Heart right ventricle (tissue), 16 donors: ENCODE results near the gene FAM163B. TPM values are rescaled to one million over a fixed set of nuclear protein-coding genes. Genes with fewer than 3 reads are reported as not detected.

Experiments
- ATAC-seq, 8 donors: fragments of 200-7000 bp; cut with Tn5 transposase; one replicate each; pipeline ENCODE4 v1.9.1; 2020; ENCODE audit warnings: mild to moderate bottlenecking in 8 of 8, moderate library complexity in 8 of 8, moderate number of reproducible peaks in 1 of 8
- DNase-seq, 2 donors: peaks; one replicate each; pipeline ENCODE4 v3.0.0-alpha.2; 2020
- H3K27ac ChIP-seq, 10 donors: fragments of 200-600 bp; sonication (generic) in 2 of 10; one replicate each; pipeline versions ENCODE4 v1.5.0 to v1.8.0; 2020 to 2022; ENCODE audit warnings: mild to moderate bottlenecking in 3 of 10
- H3K27me3 ChIP-seq, 7 donors: fragments of 200-600 bp; one replicate each; pipeline ENCODE4 v1.8.0; 2021 to 2022; ENCODE audit warnings: mild to moderate bottlenecking in 2 of 7
- H3K36me3 ChIP-seq, 9 donors: fragments of 200-600 bp; sonication (generic) in 1 of 9; one replicate each; pipeline versions ENCODE4 v1.5.0 to v1.8.0; 2020 to 2022; ENCODE audit warnings: mild to moderate bottlenecking in 2 of 9
- H3K4me1 ChIP-seq, 9 donors: fragments of 200-600 bp; sonication (generic) in 1 of 9; one replicate each; pipeline versions ENCODE4 v1.5.0 to v1.8.0; 2020 to 2022; ENCODE audit warnings: mild to moderate bottlenecking in 4 of 9
- H3K4me3 ChIP-seq, 10 donors: fragments of 200-600 bp; sonication (generic) in 2 of 10; one replicate each; pipeline versions ENCODE4 v1.5.0 to v1.8.0; 2020 to 2022; ENCODE audit warnings: mild to moderate bottlenecking in 7 of 10, moderate library complexity in 2 of 10
- H3K9me3 ChIP-seq, 11 donors: fragments of 200-600 bp in 10 of 11; sonication (generic) in 2 of 11; one replicate each; pipeline versions ENCODE4 v1.5.0 to v1.8.0; 2013 to 2022; ENCODE audit warnings: mild to moderate bottlenecking in 2 of 11, control low read depth in 1 of 11, moderate library complexity in 1 of 11
- CTCF ChIP-seq, 9 donors: fragments of 200-600 bp; sonication (generic) in 2 of 9; IDR thresholded peaks; one replicate each; pipeline versions ENCODE4 v1.5.0 to v1.8.0; 2021 to 2022; ENCODE audit warnings: antibody characterized with exemption in 9 of 9, mild to moderate bottlenecking in 5 of 9, moderate library complexity in 1 of 9
- WGBS, 2 donors: extraction: QIAGEN DNeasy Blood & Tissue Kit; methylation state at CpG; one replicate each; pipeline ENCODE4 v1.1.7; 2013; ENCODE audit warnings: inconsistent platforms in 1 of 2; 5-methylcytosine and 5-hydroxymethylcytosine counted together
- intact Hi-C, 10 donors: fragments of 100-400 bp; cut with DNase I; formaldehyde crosslinking; loops; one replicate each; pipeline versions ENCODE4 v1.11.1 to v1.14.2; 2022
- polyA plus RNA-seq, 2 donors: library from polyadenylated mRNA; stranded (reverse); fragments of 200-250 nt; gene quantifications; one replicate each; pipeline ENCODE4 v1.2.3, GENCODE V29; 2013
- total RNA-seq, 10 donors: library from RNA; stranded (reverse); fragmentation: NEBNext Ultra II Directional in 3 of 10; extraction: Animal tissue kit (Norgen Biotek cat#: 25700) in 3 of 10; gene quantifications; one replicate each; pipeline versions ENCODE4 v1.2.1 to v1.2.4, GENCODE V29; 2021 to 2023
- donor health status: Arrhythmogenic right ventricular cardiomyopathy.
- donor health status: ischemic (EF 13 %, LVEDD 7.1; RV severe dilation, severe dysfunction).
- donor health status: healthy with polysubstance abuse.
- donor health status: DM: no; HTN: yes; CAD: no.
- donor health status: DM: no; HTN: no; CAD: no.
- donor health status: ischemic (EF 25% LVEDD 6.9; RV normal size, moderate dysfunction).
- donor health status: ischemic (EF 25% LVEDD 5.7; RV mildly dilated, moderate dysfunction).
- donor health status: healthy.
- donor health status: DM: yes; HTN: yes; CAD: no.
- donor health status: Ischemic cardiomyopathy.
- donor health status: ischemic (EF 35%, LVEDD 5.7; RV mildly dilated, moderate dysfunction).
- donor health status: nonischemic (EF 11% LVEDD 7.7; RV severe dilation, severe dysfunction).
- donor health status: DM: yes; HTN: yes; CAD: no.
- donor health status: PGD.
- donor health status: ischemic (EF 29% LVEDD 5.4; RV normal size, mild dysfunction).
- donor health status: nonischemic (EF 23%, LVEDD 6.1; RV moderate dilation, normal function).

FAM163B gene
- total and polyA plus RNA-seq, 12 donors, result 0.19 TPM; not detected in 11

GRCh38 chr9:133532937-133533668, 76.1 kb downstream of the FAM163B start:
- peak; percentile 37 to 76 (median 62) for ATAC-seq

GRCh38 chr9:133531293-133531692, 77.9 kb downstream of the FAM163B start:
- H3K4me3 ChIP-seq, result no peak overlapping the region
- H3K27ac ChIP-seq, result no peak overlapping the region
- peaks cover 0 to 57% (median 4%) of the 10 kb centered on the region in 7 donors for H3K27me3 ChIP-seq
- ATAC-seq (no peak), DNase-seq (no peak)
- no peaks in the 10 kb centered on the region for H3K36me3 ChIP-seq
- H3K9me3 ChIP-seq, result no peaks in the 10 kb centered on the region
- 59 to 71% methylated on average over 9 of the region's 9 CpGs for WGBS, 2 donors
- H3K4me1 ChIP-seq, result peaks cover 27 to 80% (median 48%) of the 10 kb centered on the region in 9 donors
- intact Hi-C loops, result loop anchor here in 4 of 10 donors (5.0 kb wide), 2 partner anchors 51 to 196 kb away; no protein-coding TSS in a partner anchor
- TF ChIP-seq CTCF (IDR thresholded peaks at IDR 0.05), result no peak

More at GRCh38 chr9:133532937-133533668, 76.1 kb downstream of the FAM163B start:
- Histone ChIP-seq H3K27ac (peak overlapping the region in 2 of 10 donors; percentile 0 to 81), H3K9me3 (no peaks in the 10 kb centered on the region), H3K36me3 (no peaks in the 10 kb centered on the region), H3K27me3 (peaks cover 0 to 50% (median 3%) of the 10 kb centered on the region in 7 donors), H3K4me3 (no peak overlapping the region), H3K4me1 (peaks cover 19 to 68% (median 30%) of the 10 kb centered on the region in 9 donors)
- peak; percentile 78 to 83 for DNase-seq
- TF ChIP-seq CTCF (IDR thresholded peaks at IDR 0.05), result peak; percentile 26 to 70 (median 59)
- intact Hi-C loops, result loop anchor here in 8 of 10 donors (1.0 to 5.0 kb wide), 5 partner anchors 49 to 194 kb away; no protein-coding TSS in a partner anchor
- WGBS, 2 donors, result 73 to 77% methylated on average over 20 of the region's 20 CpGs

- intact Hi-C loops, result loop anchor here in 4 of 10 donors (5.0 kb wide), 2 partner anchors 52 to 197 kb away; no protein-coding TSS in a partner anchor
- peaks cover 25 to 73% (median 47%) of the 10 kb centered on the region in 9 donors for H3K4me1 ChIP-seq
- WGBS, 2 donors, result 90 to 96% methylated on average over 7 of the region's 7 CpGs
- DNase-seq (no peak), ATAC-seq (no peak)
- H3K27me3 ChIP-seq, result peaks cover 0 to 47% (median 4%) of the 10 kb centered on the region in 7 donors
- no peaks in the 10 kb centered on the region for H3K36me3 ChIP-seq
- peak overlapping the region in 1 of 10 donors; percentile 62 for H3K27ac ChIP-seq
- no peak for TF ChIP-seq CTCF (IDR thresholded peaks at IDR 0.05)
- no peaks in the 10 kb centered on the region for H3K9me3 ChIP-seq
- no peak overlapping the region for H3K4me3 ChIP-seq
Measured at GRCh38 chr9:133529874-133530273, 79.3 kb downstream of the FAM163B start.

- intact Hi-C loops, result no loop called here
- DNase-seq (no peak), ATAC-seq (no peak)
- no peaks in the 10 kb centered on the region for H3K36me3 ChIP-seq
- peaks cover 0 to 46% (median 4%) of the 10 kb centered on the region in 7 donors for H3K27me3 ChIP-seq
- peaks cover 23 to 69% (median 42%) of the 10 kb centered on the region in 9 donors for H3K4me1 ChIP-seq
- H3K27ac ChIP-seq, result peak overlapping the region in 1 of 10 donors; percentile 62
- 92 to 95% methylated on average over 7 of the region's 7 CpGs for WGBS, 2 donors
- H3K9me3 ChIP-seq, result no peaks in the 10 kb centered on the region
- no peak overlapping the region for H3K4me3 ChIP-seq
- no peak for TF ChIP-seq CTCF (IDR thresholded peaks at IDR 0.05)
Measured at GRCh38 chr9:133529457-133529856, 79.7 kb downstream of the FAM163B start.
